Stimulated activated CD4-positive, alpha-beta T cell treated with anti-CD3 and anti-CD28 coated beads, Interleukin-1b, Interleukin-23, amount 100 ng/mL, for 24 hours (primary cell): ENCODE data around the gene LMAN2.
"Not testable (repeated sequence)": the region's sequence is repeated elsewhere in the genome, so short reads cannot be mapped to it uniquely, and the experiment has no call there.

Experiments
- DNase-seq, 4 experiments: peaks; one replicate each; pipeline ENCODE4 v3.0.0-alpha.2; 2020; ENCODE audit warnings: low read depth in 4 of 4, low spot score in 1 of 4

The LMAN2 gene

DNA sequence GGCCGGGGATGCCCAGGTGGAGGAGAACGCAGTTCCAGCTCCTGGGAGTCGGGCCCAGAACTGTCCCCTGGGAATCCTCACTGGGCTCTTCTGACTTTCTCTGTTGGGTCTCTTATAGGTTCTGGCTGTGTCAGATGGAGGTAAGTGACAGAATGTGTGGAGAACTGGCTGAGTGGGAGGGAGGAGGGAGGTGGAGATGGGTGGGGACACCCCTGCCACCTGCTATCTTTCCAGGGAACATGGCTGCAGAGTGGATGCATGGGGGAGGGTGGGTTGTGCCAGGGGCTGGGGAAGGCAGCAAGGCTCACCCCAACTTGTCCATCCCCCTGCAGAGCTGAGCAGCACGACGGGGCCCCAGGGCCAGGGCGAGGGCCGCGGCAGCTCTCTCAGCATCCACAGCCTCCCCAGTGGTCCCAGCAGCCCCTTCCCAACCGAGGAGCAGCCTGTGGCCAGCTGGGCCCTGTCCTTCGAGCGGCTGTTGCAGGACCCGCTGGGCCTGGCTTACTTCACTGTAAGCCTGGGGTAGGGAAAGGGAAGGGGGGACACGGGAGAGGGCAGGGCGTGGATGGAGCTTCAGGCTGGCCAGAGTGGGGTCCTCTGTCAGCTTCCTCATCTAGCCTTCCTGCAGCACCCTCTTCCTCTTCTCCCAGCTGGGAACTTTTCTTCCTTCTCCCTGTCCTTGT, 14.5 kb upstream of the LMAN2 start:
- no peak for DNase-seq

DNA sequence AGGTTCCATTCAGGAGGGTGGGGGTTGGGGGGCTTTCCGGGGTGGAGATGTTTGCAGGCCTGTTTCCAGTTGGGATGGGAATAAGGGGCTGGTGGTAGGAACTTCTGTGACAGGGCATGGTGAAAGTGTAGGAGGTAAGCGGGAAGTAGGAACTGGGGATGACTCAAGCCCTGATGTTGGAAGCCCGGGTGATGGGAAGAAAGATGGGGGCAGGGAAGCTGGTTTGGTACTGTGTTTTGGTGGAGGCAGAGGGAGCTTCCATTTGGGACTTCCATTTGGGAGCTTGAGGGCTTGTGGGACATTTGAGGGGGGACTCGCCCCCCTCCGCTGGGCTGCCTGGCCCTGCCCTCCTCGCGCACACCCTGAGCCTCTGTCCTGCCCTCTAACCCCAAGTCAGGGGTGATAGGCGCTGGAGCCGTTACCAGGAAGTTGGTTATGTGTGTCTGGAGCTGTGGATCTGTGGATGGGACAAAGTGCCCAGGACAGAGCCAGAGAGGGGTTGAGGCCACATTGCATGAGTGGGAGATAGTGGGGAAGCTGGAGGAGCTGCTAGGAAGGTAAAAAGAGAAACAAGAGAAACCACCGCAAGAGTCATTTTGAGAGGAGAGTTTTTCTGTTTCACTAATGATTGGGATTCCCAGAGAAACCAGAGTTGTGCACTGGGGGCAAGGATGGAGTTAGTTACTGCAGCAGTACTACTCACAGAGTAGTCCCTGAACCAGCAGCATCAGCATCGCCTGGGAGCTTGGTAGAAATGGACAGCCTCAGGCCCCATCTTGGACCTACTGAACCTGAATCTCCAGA, 12.9 kb upstream of the LMAN2 start:
- no peak for DNase-seq

DNA sequence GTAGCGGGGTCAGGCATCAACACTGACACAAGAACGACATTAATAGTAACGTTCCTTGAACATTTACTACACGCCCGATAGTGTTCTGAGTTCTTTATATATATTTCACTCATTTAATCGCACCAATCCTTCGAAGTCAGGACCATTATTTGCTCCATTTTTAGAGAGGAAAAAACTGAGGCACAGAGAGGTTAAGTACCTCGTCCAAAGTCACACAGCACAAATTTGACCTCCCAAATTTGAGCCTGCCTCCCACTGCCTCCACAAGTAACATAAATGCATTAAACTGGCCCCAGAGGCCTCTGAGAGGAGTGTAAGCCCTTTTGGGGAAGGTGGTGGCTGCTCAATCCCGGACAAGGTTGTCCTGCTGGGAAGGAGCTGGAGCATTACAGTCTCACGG, 12.1 kb upstream of the LMAN2 start:
- no peak for DNase-seq

DNA sequence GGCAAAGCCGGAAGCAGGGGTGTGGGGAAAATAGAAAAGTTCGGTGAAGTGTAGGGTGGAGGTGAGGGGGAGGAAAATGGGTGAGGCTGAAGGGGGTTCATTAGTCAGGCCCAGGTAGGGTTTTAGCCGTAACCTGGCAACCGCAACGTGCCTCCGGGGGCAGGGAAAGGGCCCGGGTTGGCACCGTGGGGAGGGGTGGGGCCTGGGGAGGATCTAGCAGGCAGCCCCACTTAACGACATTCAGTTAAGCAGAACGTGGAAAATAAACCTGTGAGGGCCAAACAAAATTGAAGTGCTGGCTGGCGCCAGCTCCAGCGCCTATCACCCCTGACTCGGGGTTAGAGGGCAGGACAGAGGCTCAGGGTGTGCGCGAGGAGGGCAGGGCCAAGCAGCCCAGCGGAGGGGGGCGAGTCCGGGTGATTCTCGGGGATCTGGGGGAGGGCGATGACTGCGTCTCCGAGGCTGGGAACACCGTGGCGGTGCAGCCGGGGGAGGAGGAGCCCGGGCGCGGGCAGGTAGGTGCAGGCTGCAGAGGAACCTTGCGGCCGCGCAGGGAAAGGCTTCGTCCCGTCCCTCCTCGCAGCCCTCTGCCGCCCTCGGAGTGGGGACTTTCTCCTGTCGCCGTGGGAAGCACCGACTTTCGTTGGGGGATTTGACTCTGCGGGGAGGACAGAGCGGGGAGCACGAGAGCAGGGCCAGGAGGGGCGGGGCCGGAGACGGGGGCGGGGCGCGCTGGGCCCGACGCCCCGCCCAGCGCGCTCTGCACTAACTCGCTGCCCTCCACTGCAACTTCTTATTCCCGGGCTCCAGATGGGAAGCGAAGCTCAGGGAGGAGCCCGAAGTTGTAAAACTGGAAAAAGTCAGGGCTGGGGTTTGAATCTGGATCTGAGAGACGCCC, 11.4 kb upstream of the LMAN2 start:
- DNase-seq, result peak in 3 of 4 experiments; percentile 39 to 62 (median 60)

DNA sequence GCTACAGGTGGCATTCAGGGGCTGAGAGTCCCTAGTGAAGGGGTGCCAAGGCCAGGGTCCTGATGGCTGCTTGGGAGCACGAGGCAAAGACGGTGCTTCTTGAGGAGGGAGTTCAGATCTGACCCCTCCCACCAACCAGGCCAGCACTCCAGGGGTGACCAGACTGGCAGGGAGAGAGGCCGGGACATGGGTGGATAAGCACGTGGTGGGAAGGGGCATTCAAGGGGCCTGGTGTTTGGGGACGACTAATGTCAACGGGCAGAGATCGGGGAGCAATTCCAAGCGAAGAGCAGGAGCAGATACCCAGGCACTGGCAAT, 10.8 kb upstream of the LMAN2 start:
- DNase-seq, result no peak

DNA sequence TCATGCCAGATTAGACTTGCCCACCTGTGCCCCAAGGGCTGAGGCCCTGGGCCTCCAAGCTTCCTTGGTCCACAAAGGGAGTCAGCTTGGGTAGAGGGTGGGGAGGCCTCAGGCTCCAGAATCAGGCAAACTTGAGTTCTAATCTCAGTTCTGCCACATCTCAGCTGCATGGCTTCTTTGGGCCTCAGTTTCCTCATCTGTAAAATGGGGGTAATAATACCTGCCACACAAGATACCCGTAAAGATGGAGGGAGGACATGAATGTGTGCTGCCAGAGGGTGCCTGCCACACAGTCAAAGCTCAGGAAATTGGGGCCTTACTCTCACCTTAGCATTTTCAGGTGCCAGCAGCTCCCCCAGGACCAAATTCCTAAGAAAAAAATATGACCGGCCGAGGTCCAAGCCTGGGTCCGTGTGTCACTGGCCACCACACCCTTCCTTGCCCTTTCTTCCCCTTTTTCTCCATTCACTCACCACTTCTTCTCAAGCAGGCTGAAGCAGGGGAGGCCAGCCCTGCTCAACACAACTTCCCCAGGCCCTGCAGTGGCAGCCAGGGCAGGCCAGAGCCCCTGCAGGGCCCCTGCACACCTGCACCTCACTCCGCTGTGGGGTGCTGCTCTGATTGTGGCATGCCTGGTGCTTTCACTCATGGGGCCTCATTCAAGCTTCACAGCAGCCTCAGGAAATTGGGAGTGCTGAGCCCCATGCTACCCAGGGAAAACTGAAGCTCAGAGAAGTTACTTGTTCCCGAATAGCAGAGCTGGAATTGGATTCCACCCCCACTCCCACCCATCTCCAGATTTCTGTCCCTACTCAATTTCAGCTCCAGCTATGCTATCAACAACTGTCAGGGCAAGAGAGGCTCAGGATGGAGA, 10.2 kb upstream of the LMAN2 start:
- DNase-seq, result no peak

DNA sequence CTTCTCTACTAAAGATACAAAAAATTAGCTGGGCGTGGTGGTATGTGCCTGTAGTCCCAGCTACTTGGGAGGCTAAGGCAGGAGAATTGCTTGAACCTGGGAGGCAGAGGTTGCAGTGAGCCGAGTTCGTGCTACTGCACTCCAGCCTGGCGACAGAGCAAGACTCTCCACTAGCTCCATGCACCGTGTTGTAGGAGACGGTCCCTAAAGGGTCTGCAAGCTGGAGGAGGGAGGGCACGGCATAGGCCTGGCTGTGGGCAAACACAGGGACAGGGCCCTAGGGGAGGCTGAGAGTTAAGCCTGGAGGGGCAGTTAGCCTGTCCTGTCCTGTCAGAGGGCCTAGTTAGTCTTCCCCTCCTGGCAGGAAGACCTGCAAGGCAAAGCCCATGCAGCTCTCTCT, 9.3 kb upstream of the LMAN2 start:
- not testable (repeated sequence) for DNase-seq

DNA sequence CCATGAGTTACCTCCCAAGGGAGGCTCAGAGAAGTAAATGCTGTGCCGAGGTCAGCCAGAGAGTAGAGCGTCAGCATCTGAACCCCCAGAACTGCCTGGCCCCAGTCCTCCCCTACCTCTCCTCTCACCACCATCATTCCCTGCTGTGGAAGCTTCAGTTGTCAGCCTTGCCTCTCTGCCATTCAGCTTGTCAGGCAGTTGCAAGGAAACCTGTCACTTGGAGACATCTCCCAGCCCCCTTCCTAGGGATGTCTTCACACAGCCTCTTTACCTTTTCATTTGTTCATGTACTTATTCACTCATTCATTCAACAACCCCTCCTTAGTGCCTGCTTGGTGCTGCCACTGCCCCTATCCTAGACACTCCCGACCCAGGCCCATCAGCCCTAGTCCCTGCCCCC, 8.4 kb upstream of the LMAN2 start:
- no peak for DNase-seq

DNA sequence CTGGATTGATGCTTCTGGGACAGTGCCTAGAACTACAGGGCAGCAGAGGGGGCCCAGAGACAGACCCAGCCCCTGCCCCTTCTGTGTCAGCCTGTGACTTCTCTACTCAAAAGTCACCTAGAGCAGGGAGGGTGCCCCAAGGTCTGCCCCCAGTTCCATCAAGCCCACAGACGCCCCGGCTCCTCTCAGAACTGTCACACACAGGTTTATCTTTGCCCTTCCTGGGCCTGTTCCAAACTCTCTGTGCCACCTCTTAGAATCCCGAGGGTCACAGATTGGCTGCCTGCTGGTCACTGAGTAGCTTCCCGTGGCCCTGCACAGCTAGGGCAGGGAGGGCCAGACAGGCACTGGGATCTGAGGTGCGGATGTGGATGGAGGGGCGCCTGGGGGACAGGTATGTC, 8.0 kb upstream of the LMAN2 start:
- no peak for DNase-seq

DNA sequence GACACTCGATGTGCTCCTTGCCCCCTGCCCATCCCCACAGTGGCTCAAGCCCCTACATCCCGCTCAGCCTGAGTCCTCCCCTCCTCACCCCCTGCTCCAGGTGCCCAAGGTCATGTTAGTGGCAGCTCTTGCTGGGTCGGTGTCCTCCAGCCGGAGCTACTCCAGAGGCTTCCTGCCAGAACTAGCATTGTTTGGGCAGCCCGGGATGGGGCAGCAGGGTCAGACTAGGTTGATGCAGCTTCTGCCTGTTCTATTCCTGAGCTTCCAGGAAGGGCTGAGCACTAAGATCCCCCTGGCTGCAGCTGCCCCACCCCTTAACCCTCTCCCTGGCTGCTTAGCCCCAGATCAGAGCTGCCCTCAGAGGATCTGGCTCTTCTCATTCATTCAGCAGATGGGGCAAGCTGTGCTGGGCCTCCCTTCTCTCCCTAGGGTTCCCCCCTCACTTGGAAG, 6.9 kb upstream of the LMAN2 start:
- DNase-seq, result no peak

DNA sequence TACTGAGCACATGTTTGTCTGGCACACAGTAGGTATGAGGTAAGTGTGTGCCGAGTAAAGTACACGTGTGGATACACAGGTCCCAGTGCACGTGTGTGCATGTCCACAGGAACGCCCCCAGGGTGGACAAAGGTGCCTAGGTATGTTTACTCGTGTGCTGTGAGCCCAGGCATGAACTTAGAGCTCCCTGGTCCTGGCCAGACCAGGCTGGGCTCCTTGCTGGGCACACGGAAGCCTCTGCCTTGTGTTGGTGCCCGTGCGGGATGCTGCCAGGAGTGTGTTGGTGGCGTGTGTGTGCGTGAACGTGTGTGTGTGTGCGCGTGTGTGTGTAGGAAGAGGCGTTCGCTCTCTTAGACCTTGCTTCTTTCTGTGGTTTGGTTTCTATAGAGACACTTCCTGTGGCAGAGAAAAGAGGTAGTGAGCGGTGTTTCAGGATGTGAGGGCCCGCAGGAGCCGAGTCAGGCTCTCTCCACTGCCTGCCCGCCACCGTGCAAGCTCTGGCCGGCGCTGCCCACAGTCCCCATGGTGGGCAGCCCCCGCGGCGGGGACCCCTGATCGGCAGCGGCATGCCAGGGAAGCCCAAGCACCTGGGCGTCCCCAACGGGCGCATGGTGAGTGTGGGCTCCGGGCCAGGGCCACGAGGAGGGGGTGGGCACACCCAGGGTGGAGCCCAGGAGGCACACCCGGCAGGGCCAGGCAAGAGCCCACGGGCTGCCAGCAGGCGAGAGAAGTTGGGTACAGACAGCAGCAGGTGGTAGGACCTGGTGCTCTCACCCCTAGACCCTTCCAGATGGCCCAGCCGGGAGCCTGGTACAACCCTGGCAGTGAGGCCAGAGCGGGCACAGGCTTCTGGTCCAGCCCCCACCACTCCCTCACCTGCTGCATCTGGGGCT, 6.2 kb upstream of the LMAN2 start, which contains the start of gene RGS14:
Gene RGS14 (plus strand): TSS at position 466 of the 893 bp plus-strand sequence. CDS start 101 bp downstream, at position 567.
- DNase-seq, result peak in 3 of 4 experiments; percentile 33 to 44 (median 42)

DNA sequence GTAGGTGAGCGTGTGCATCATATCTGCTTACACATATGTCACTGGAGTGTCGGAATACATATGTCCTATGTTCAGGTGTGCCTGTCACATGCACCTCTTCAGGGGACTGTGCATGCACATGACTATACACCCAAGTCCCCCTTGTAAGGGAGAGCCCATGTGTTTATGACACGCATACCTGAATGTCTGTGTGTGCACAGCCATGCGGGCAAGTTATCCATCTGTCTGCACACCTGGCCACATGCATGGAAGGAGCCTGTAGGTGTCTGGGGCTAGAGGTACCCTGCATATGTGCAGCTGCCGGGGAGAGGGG, 5.6 kb upstream of the LMAN2 start:
- DNase-seq, result no peak

DNA sequence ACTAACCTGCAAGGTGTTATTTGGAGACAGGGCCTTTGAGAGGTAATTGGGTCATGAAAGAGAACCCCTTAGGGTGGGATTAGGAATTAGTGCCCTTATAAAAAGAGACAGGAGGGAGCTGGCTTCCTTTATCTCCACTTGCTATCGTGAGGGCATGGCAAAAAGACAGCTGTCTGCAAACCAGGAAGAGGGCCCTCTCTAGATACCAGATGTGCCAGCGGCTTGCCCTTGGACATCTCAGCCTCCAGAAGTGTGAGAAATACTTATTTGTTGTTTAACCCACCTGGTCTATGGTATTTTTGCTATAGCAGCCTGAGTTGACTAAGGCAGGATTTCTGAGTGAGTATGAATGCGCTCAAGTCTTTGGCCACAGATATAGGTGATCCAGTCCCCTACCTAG, 5.3 kb upstream of the LMAN2 start:
- no peak for DNase-seq

DNA sequence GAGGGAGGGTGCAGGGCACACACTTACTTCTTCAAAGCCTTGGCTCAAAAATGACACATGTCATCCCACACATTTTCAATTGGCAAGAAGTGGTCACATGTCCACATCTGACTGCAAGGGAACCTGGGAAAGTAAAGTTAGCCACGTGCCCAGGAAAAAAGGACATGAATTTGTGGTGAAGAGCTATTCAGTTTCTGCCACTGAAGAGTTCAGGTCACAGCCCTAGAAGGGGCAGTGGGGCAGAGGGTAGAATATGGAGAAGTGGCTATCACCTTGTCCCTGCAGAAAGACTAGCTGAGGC, 4.3 kb upstream of the LMAN2 start:
- DNase-seq, result no peak

DNA sequence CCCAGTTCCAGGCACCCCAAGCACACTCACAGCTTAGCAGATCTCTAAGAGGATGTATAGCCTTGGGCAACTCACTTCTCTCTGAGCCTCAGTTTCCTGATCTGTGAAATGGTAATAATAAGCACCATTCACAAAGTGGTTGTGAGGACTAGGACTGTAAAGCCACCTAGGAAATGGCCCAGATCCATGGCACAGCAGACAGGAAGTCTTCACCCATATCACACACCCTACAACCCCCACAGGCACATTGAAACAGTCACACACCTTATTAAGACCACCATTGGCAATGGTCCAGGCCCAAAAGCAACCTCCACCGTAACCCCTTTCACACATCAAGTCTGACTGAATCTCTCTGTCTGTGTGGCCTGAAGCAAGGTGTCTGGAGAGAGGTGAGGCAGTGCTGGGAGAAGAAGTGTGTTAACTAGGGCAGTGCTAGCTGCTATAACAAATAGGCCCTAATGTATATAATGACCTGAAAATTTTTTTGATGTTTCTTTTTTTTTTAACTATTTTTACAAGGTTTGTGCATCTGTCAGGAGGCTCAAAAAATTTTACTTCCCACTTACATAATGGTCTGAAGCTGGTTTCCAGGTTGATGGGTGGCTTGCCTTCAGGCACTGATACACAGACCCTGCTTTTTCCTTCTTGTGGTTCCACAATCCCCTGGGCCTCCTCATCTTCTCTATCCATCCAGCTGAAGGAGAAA, 3.8 kb upstream of the LMAN2 start:
- DNase-seq, result no peak

DNA sequence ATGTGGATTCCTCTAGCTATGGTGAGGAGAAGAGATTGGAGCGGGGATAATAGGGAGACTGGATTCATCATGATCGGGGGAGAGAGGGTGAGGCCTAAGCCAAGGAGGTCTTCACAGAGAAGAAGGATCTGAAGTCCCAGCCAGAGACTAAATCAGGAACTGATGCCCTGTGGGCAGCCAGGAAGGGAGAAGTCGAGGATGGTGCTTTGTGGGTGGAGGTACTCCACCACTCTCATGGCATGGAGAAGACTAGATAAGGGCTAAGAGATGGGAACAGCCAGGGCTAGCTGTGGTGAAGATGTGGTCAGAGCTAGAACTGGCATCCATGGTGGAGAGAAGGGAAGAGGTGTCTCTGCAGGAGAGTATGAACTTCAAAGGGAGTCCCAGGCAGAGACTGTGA, 3.2 kb upstream of the LMAN2 start:
- no peak for DNase-seq

DNA sequence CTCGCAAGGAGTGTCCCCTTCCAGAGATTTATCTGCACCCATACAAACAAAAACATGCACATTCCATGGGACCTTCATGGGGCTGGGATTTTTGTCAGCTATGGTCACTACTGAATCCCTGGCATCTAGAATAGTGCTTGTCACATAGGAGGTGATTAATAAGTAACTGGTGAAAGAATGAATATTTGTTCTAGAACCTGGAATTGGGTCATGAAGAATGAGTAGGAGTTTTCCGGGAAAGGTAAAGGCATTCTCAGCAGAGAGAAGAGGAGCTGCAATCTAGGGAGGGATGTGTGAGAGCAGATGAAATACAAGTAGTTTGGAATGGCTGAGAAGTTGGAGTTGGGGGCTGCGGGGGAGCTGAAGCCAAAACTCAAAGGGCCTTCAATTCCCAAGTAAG, 2.8 kb upstream of the LMAN2 start:
- no peak for DNase-seq

DNA sequence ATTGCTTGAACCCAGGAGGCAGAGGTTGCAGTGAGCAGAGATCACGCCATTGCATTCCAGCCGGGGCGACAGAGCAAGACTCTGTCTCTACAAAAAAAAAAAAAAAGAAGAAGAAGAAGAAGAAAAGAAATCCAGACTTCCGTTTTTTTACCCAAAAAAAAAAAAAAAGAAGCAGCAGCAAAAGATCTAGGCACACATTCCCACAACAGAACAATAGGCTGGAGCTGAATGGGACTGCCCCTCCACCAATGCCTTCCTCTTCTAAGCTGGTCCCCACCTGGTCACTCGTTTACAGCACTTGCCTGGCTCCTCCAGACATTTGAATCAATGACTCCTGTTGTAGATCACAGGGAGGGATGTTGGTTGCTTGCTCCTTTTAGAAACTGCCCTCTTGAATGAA, 1.6 kb upstream of the LMAN2 start:
- no peak for DNase-seq

DNA sequence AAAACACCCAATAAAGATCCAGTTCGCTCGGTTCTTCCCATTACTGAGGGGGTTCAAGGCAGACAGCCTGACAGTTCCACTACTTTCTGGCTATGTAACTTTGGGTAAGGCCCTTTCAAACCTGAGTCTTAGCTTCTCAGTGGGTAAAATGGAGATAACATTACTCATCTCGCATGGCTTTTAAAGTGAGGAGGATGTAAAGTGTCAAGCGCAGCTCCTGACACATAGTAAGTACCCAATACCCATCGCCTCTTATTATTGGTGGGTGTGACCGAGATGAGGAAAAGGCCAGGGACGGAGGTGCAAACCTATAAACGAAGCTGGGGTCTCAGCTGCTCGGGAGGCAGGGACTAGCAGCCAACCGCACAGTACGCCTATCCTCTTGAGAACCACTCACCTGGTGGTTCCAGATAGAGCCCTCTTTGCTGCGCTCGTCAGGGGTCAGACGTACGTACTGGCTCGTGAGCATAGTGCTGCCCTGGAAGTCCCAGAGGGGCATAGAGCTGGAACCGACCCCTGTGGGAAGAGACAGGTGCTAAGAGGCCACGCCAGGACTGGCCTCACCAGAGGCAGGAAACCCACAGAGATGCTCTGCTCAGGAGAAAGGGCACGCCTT, 584 bp downstream of the LMAN2 start:
- DNase-seq, result no peak
